ENCODE measurements around the gene C2orf72. TPM values are rescaled to one million over a fixed set of nuclear protein-coding genes. Genes with fewer than 3 reads are reported as not detected.

The C2orf72 gene
- total and polyA plus RNA-seq, 10 of the 15 experiments (the other 5 are each of a cell fraction or from before 2014, with no cell fraction given), result under 0.01 to 0.29 (median 0.10) TPM; not detected in 6

DNA sequence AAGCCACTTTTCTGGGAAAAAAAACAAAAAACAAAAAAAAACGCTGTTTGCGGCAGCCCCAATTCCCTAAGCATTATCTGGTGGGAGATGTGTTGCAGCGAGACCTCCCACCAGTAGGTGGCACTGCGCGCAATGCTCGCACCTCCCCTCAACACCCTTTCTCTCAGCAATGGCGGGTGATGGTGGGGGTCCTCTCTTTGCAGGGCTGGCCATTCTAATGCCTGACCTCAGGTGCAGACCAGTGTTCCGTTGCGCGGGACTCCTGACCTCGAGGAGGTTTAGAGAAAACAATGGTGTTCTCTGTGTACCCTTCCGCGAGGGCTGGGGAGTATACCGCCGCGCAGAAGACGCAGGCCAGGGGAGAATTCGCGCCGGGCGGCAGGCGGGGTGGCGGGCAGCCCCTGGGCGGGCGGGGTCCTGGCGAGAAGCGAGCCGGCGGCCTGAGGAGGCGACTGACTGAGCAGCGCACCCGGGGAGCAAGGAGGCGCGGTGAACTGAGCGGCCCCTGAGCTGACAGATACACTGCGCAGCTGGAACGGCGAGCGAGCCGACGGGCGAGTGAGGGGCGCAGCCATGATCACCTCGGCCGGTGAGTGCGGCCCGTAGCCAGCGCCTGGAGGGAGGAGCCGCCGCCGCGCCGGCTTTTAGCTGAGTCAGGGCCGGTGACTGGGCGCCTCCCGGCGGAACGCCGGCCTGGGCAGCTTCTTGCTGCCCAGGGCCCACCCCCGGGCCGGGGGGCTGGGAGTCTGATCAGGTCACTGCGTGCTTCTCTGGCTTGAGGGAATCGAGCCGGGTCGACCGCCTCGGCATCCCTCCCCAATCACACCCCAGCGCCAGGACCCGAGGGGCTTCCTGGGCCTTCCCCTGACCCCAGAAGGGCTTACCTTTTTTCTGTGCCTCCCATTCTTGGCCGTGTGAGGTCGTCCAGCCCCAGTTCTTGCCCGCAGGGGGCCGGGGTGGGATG is 19.4 kb downstream of the C2orf72 start, which contains the start of gene PSMD1 (continued):
- TF ChIP-seq, protein P1, sequence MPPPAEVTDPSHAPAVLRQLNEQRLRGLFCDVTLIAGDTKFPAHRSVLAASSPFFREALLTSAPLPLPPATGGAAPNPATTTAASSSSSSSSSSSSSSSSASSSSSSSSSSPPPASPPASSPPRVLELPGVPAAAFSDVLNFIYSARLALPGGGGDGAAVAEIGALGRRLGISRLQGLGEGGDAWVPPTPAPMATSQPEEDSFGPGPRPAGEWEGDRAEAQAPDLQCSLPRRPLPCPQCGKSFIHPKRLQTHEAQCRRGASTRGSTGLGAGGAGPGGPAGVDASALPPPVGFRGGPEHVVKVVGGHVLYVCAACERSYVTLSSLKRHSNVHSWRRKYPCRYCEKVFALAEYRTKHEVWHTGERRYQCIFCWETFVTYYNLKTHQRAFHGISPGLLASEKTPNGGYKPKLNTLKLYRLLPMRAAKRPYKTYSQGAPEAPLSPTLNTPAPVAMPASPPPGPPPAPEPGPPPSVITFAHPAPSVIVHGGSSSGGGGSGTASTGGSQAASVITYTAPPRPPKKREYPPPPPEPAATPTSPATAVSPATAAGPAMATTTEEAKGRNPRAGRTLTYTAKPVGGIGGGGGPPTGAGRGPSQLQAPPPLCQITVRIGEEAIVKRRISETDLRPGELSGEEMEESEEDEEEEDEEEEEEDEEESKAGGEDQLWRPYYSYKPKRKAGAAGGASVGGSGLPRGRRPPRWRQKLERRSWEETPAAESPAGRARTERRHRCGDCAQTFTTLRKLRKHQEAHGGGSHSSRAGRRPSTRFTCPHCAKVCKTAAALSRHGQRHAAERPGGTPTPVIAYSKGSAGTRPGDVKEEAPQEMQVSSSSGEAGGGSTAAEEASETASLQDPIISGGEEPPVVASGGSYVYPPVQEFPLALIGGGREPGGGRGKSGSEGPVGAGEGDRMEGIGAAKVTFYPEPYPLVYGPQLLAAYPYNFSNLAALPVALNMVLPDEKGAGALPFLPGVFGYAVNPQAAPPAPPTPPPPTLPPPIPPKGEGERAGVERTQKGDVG (CRISPR knock-in tag; IDR thresholded peaks at IDR 0.05), result no peak
- no peak for TF ChIP-seq GABPA (IDR thresholded peaks at IDR 0.05; ENCODE audit: low read depth)
- TF ChIP-seq, protein P2, sequence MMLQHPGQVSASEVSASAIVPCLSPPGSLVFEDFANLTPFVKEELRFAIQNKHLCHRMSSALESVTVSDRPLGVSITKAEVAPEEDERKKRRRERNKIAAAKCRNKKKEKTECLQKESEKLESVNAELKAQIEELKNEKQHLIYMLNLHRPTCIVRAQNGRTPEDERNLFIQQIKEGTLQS (IDR thresholded peaks at IDR 0.05; ENCODE audit: borderline replicate concordance, extremely low read depth, low read depth, low read length), result peak; percentile 16; the same call in 1 of the 2 replicates
- TF ChIP-seq, protein P3, sequence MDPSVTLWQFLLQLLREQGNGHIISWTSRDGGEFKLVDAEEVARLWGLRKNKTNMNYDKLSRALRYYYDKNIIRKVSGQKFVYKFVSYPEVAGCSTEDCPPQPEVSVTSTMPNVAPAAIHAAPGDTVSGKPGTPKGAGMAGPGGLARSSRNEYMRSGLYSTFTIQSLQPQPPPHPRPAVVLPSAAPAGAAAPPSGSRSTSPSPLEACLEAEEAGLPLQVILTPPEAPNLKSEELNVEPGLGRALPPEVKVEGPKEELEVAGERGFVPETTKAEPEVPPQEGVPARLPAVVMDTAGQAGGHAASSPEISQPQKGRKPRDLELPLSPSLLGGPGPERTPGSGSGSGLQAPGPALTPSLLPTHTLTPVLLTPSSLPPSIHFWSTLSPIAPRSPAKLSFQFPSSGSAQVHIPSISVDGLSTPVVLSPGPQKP (IDR thresholded peaks at IDR 0.05; ENCODE audit: low read depth, low read length), result 0 out of 2 replicates have a peak, but pooled peaks have one; percentile 15
- no peak for TF ChIP-seq GATAD2B (conservative IDR thresholded peaks at IDR 0.05; ENCODE audit: low read depth)
- no peak for TF ChIP-seq NR2F1 (conservative IDR thresholded peaks at IDR 0.05)
- TF ChIP-seq SUZ12 (IDR thresholded peaks at IDR 0.05; ENCODE audit: unreplicated experiment), result no peak
- TF ChIP-seq BRCA1 (IDR thresholded peaks at IDR 0.05; ENCODE audit: low read depth, low read length), result no peak
- TF ChIP-seq, protein P4, sequence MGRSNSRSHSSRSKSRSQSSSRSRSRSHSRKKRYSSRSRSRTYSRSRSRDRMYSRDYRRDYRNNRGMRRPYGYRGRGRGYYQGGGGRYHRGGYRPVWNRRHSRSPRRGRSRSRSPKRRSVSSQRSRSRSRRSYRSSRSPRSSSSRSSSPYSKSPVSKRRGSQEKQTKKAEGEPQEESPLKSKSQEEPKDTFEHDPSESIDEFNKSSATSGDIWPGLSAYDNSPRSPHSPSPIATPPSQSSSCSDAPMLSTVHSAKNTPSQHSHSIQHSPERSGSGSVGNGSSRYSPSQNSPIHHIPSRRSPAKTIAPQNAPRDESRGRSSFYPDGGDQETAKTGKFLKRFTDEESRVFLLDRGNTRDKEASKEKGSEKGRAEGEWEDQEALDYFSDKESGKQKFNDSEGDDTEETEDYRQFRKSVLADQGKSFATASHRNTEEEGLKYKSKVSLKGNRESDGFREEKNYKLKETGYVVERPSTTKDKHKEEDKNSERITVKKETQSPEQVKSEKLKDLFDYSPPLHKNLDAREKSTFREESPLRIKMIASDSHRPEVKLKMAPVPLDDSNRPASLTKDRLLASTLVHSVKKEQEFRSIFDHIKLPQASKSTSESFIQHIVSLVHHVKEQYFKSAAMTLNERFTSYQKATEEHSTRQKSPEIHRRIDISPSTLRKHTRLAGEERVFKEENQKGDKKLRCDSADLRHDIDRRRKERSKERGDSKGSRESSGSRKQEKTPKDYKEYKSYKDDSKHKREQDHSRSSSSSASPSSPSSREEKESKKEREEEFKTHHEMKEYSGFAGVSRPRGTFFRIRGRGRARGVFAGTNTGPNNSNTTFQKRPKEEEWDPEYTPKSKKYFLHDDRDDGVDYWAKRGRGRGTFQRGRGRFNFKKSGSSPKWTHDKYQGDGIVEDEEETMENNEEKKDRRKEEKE (IDR thresholded peaks at IDR 0.05), result no peak
- peak; percentile 91 for TF ChIP-seq MYC (IDR thresholded peaks at IDR 0.05; ENCODE audit: insufficient read depth, insufficient read length, insufficient replicate concordance, low read length, severe bottlenecking)
- TF ChIP-seq, protein P5, sequence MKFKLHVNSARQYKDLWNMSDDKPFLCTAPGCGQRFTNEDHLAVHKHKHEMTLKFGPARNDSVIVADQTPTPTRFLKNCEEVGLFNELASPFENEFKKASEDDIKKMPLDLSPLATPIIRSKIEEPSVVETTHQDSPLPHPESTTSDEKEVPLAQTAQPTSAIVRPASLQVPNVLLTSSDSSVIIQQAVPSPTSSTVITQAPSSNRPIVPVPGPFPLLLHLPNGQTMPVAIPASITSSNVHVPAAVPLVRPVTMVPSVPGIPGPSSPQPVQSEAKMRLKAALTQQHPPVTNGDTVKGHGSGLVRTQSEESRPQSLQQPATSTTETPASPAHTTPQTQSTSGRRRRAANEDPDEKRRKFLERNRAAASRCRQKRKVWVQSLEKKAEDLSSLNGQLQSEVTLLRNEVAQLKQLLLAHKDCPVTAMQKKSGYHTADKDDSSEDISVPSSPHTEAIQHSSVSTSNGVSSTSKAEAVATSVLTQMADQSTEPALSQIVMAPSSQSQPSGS (IDR thresholded peaks at IDR 0.05; ENCODE audit: low read length), result no peak
- peak; percentile 55; the same call in 1 of the 2 replicates for TF ChIP-seq CREB1 (IDR thresholded peaks at IDR 0.05; ENCODE audit: low read depth)
- TF ChIP-seq MEF2B (IDR thresholded peaks at IDR 0.05; ENCODE audit: partially characterized antibody, poor library complexity, severe bottlenecking), result peak; percentile 30
- TF ChIP-seq TAF1 (IDR thresholded peaks at IDR 0.05; ENCODE audit: borderline replicate concordance, low read depth, low read length), result peak; percentile 73; the same call in 1 of the 2 replicates
- no peak for TF ChIP-seq CBX3 (IDR thresholded peaks at IDR 0.05; ENCODE audit: borderline replicate concordance, low read depth)
- TF ChIP-seq NR2C1 (IDR thresholded peaks at IDR 0.05), result peak; percentile 52

All from GM12878 (cell line).